Epithelial cell of esophagus (primary cell): Measurements from ENCODE around the gene OR2S2.
A peak's percentile ranks its signal among the peaks of the same experiment; 100 is the strongest.
"Not testable (repeated sequence)": the region's sequence is repeated elsewhere in the genome, so short reads cannot be mapped to it uniquely, and the experiment has no call there.

Experiments
- DNase-seq: peaks from one replicate; pipeline ENCODE4 v3.0.0; 2010; ENCODE audit warnings: low read depth
- H3K4me3 ChIP-seq: 2 replicates; pipeline ENCODE4 v1.5.1; 2011; ENCODE audit warnings: mild to moderate bottlenecking, low read length, control low read depth
- TF ChIP-seq, protein P1 (sequence below): IDR thresholded peaks from 2 replicates; pipeline ENCODE4 v1.5.1; 2011; ENCODE audit warnings: low read depth, mild to moderate bottlenecking, low read length, control low read depth, inconsistent platforms; ENCODE audit not compliant: insufficient read depth; ENCODE audit errors: missing control alignments

The OR2S2 gene

DNA sequence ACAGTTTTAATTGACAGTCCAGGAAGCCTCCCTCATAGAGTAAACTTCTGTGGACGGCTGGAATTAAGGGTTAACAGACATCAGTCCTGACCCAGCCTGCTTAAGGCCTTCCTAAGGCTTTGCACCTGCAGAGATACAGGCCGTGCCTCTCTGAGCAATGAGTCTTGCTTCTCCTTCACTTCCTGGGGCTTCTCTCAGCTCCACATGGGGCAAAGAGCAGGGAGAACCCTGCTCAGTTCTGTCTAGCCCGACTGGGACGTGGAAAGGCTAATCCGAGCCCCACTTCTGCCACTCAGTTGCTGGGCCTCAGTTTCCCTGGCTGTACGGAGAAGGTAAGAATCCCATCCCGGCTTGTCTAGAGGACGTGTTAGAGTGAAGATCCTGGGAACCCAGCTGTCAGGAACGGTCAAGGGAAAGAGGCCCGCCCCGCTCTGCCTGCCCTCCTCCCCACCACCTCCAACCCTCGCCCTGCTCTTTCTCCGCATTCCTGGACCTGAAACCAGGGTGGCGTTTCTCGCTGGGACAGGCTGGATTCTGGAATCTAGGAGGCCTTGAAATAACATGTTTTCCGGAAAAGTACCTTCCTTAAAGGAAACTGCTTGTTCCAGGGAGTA lies 42.2 kb downstream of the OR2S2 start:
- TF ChIP-seq, protein P1, sequence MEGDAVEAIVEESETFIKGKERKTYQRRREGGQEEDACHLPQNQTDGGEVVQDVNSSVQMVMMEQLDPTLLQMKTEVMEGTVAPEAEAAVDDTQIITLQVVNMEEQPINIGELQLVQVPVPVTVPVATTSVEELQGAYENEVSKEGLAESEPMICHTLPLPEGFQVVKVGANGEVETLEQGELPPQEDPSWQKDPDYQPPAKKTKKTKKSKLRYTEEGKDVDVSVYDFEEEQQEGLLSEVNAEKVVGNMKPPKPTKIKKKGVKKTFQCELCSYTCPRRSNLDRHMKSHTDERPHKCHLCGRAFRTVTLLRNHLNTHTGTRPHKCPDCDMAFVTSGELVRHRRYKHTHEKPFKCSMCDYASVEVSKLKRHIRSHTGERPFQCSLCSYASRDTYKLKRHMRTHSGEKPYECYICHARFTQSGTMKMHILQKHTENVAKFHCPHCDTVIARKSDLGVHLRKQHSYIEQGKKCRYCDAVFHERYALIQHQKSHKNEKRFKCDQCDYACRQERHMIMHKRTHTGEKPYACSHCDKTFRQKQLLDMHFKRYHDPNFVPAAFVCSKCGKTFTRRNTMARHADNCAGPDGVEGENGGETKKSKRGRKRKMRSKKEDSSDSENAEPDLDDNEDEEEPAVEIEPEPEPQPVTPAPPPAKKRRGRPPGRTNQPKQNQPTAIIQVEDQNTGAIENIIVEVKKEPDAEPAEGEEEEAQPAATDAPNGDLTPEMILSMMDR = no peak
- H3K4me3 ChIP-seq = no peak overlapping the region
- DNase-seq = no peak

DNA sequence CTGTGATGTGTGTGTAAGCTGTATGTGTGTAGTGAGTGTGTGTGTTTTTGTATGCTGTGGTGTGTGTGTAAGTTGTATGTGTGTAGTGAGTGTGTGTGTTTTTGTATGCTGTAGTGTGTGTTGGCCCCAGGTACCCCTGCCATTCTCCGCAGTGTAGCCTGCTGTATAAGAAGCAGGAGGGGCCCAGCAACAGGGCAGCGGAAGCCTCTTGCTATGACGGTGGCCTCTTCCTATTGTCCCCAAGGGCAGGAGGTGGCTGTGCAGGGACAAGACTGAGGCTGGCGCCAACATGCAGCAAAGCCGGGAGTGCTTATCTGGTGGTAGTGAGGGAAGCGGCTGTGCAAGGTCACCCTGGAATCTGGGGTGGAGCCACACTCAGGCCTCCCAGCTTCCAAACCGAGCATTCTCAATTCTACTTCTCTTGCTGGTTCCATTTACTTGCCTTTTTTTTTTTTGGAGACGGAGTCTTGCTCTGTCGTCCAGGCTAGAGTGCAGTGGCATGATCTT lies 43.6 kb downstream of the OR2S2 start:
- no peak overlapping the region for H3K4me3 ChIP-seq
- TF ChIP-seq, protein P1 = no peak
- peak; percentile 18 for DNase-seq

- DNase-seq, H3K4me3 ChIP-seq: not testable (repeated sequence)
Measured at GRCh38 chr9:35913429-35913828, 44.5 kb downstream of the OR2S2 start.

- TF ChIP-seq, protein P1 = no peak
- no peak for DNase-seq
- H3K4me3 ChIP-seq = no peak overlapping the region
Measured at GRCh38 chr9:35912791-35913400, 45.1 kb downstream of the OR2S2 start.

- TF ChIP-seq, protein P1 = no peak
- no peak for DNase-seq
- no peak overlapping the region for H3K4me3 ChIP-seq
Measured at GRCh38 chr9:35911690-35912089, 46.3 kb downstream of the OR2S2 start.

DNA sequence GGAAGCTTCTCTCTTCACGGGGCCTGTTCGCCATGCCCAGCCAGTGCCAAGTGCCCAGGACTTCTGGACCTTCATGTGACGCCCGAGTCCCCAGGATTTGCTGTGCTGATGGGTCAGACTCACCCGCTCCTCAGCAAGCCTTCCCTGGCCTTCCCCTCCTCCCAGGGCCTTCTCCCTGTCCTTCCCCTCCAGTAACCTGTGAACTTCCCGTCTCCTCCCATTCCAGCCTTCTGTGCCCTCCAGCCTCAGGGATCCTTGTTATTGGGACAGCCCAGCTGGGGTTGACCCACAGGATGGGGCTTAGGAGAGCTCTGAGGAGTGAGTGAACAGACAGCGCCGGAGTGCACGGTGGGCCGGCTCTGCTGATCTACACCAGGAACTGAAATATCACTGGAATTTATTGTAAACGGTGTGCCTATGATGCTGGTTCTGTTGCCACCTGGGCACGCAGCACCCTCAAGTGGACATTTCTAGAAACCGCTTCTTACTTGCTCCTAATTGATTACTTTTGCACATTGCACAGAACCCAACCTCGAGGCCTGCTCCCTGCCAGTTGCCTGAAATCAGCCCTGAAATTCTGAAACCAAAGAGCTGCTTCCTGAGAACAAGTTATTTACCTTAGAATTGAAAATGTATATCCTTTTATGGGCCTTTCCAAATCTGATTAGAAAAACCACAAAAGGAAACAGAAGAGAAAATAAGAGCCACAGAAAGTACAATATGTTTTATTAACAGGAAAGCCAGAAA lies 47.2 kb downstream of the OR2S2 start:
- TF ChIP-seq, protein P1 = peak; percentile 77
- DNase-seq = peak; percentile 78
- no peak overlapping the region for H3K4me3 ChIP-seq

DNA sequence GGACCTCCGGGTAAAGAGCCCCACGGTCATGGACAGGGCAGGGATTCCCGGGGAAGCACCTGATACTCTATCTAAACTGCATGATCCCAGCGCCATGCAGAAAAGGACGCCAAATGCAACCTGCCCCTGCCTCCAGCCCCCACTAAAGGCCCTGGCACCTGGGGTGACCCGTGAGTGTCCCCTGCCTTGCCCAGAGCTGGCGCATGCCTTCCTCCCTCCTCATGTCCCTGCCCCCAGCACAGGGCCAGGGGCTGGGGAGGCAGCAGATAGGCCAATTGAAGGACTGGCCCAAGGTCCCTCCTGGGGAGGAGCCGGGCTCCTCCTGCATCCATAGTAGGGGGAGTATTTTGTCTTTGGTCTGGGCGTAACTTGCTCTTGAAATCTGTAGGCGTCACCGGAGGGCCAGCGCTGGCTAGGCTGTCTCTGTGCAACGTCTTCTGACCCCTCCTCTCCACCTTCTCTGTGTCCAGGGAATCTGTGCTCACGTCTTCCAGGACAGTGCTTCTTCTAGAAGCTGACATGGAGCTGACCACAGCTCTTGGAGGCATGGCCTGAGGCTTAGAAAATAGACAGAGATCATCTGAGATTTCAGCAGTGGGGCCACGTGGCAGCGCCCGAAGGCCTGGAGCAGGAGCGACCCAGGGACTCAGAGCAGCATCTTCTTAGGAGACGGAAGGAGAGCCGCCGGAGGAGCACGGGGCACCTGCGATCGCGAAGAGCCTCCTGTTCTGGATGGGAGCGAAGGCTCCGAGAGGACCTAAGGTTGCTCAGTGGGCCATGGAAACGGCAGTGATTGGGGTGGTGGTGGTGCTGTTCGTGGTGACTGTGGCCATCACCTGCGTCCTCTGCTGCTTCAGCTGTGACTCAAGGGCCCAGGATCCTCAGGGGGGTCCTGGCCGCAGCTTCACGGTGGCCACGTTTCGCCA lies 48.0 kb downstream of the OR2S2 start:
- TF ChIP-seq, protein P1 = no peak
- no peak for DNase-seq
- no peak overlapping the region for H3K4me3 ChIP-seq
